HG03432 (cell line): ENCODE results near the gene RBM47.

Experiments used
- ATAC-seq: cut with Tn5 transposase; IDR thresholded peaks from one replicate; pipeline ENCODE4 v1.9.1; 2021; ENCODE audit warnings: mild to moderate bottlenecking, moderate library complexity; ENCODE audit not compliant: unreplicated experiment

Gene RBM47

DNA sequence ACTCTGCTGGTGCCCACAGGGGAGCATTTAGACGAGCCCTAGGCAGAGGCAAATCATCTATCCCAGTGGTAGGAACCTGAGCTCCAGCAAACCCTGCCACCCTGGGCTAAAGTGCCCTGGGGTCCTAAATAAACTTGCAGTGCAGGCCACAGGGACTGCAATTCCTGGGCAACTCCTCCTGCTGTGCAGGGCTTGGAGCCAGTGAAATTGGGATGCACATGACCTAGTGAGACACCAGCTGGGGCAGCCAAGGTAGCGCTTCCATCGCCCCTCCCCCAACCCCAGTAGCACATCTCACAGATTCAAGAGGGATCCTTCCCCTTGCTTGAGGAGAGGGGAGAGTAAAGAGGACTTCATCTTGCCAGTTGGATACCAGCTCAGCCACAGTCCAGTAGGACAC is 250.4 kb downstream of the RBM47 start:
- ATAC-seq: no peak

DNA sequence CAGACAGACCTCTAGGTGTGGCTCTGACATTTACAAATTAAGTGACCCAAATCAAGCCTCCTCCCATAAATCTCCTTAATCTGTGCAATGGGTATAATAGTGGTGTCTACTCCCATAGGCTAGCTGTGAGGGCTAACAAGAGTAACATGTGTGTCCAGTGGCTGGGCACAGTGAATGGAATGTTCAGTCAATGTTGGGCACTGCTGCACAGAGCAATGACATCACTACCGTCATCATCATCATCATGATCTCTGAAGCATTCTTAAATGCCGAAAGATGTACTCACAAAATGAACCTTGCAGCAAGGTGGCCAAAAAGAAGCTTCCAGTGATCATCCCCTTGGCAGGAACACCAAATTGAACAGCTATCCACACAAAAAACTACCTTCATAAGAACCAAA is 251.0 kb downstream of the RBM47 start:
- ATAC-seq: no peak

DNA sequence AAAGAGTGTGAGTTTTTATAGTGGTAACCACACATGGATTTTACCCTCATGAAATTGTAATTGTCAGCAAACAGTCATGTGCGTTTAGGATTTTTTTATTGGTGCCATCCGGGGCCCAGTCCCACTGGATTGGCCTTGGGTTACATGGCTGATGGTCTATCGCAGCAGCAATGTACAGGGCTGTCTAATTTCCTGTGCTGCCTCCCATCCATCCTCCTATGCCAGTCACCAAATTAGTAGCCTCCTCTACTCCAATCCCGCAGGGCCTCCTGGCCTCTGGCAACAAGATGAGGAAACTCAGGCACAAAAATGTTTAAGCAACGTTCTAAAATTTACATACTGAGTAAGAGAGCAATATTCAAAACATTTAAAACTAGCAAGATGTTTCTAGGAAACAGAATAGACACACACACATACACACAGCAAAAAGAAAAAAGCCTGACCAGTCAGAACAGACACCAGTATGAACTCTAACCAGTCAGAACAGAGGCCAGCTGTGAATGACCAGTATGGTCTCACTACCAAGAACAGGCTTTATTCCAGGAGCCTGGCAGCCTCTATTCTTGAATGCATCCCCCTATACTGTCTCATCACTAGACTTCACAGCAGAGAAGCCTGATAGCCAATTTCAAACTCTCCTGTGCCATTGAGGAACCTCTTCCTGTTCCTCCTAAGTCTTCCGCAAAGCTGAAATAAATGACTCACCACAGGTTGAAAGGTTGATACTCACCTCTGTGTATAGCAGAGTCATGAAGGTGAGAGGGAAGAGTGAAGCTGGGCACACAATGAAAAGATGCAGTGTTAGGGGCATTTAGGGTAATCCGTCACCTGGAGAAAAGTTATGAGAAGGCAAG is 251.9 kb downstream of the RBM47 start:
- ATAC-seq: no peak

DNA sequence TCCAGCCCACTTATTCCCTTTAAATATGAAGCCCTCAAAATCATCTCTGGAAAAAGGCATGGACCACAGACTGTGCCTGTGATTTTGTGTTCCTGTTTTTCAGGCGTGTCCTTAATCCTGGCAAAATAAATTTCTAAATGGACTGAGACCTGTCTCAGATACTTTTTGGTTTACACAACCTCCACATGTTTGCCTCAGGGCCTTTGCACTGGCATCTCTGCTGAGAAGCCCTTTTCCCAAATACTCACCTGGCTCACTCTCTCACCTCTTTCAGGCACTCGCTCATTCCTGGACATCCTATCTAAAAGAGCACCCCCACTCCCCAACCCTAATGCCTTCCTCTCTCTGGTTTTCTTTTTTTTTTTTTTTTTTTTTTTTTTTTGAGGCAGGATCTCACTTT is 254.0 kb downstream of the RBM47 start:
- no peak for ATAC-seq

DNA sequence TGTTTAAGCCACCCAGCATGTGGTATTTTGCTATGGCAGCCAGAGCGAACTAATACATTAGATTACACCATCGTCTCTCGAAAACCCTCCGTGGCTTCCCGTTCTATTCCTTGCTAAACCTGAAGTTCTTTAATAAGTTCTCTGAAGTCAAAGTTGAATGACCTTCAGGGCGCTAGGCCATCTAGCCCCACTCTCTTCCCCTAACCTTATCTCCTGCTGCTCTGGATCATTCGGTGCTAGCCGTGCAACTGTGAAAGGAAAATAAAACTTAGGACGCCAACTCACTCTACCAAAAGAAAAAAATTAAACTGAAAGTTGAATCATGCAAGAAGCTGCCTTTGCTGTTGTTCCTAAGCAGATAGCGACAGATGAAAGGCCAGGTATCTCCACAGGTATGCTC is 254.6 kb downstream of the RBM47 start:
- no peak for ATAC-seq

DNA sequence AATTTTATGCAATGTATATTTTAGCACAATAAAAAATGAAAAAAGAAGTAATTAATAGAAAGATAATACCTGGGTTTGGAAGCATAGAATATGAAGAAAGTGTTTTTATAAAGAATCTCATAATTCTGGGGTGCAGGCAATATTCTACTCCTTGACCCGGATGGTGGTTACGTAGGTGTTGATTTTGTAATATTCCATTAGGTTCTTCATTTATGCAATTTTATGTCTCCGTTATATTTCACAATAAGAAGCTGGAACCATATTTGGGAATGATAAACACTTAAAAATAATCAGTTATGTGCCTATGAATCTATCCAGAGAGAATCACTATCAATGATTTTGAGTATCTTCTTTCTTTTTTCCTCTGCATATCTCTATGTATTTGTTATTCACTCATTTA is 256.0 kb downstream of the RBM47 start:
- no peak for ATAC-seq
